Measurements from ENCODE around the gene LYRM9. TPM values are rescaled to one million over a fixed set of nuclear protein-coding genes. Genes with fewer than 3 reads are reported as not detected.

LYRM9 gene
- total RNA-seq, 2 donors from 2014 or later, result 2.7 to 2.9 TPM

DNA sequence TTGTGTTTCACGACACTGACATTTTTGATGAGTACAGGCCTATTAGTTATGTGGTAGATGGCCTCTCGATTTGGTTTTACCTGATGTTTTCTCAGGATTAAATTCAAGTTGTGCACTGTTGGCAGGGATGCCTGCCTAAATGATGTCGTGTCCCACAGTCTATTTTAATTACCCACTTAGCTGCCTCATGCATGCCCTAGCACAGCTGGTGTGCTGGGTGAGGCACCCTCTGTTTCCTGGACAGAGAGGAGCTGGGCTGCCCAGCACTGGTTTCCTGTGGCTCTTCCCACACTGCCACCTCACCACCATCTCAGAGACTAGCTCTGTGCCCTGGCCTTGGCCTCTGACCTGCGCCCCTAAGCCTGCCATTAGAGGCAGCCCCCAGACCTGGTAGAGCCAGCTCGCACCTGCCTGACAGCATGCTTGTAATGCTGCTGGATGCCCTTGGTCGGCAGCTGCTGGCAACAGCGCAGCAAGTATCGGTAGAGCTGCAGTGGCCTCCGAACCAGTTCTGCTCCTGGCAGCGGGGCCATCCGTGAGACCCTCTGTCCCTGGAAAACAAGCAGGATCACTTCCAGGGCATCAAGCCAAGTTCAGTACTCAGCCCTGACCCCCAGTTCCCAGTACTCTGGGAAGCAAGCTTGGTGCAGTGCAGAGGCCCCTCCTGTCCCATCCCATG is 10.9 kb downstream of the LYRM9 start:
- no peak overlapping the region for H3K4me3 ChIP-seq
- no peaks in the 10 kb centered on the region for H3K9me3 ChIP-seq
- intact Hi-C loops (cut with DNase I), result no loop called here
- H3K27ac ChIP-seq, result no peak overlapping the region
- DNase-seq, result no peak
- H3K36me3 ChIP-seq, result no peaks in the 10 kb centered on the region
- TF ChIP-seq, protein P1, sequence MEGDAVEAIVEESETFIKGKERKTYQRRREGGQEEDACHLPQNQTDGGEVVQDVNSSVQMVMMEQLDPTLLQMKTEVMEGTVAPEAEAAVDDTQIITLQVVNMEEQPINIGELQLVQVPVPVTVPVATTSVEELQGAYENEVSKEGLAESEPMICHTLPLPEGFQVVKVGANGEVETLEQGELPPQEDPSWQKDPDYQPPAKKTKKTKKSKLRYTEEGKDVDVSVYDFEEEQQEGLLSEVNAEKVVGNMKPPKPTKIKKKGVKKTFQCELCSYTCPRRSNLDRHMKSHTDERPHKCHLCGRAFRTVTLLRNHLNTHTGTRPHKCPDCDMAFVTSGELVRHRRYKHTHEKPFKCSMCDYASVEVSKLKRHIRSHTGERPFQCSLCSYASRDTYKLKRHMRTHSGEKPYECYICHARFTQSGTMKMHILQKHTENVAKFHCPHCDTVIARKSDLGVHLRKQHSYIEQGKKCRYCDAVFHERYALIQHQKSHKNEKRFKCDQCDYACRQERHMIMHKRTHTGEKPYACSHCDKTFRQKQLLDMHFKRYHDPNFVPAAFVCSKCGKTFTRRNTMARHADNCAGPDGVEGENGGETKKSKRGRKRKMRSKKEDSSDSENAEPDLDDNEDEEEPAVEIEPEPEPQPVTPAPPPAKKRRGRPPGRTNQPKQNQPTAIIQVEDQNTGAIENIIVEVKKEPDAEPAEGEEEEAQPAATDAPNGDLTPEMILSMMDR (IDR thresholded peaks at IDR 0.05), result no peak
- H3K27me3 ChIP-seq, result no peaks in the 10 kb centered on the region
- no peak overlapping the region for H3K9ac ChIP-seq (ENCODE audit: low read depth in 2 of 2, low read length in 2 of 2)
- no peaks in the 10 kb centered on the region for H3K4me1 ChIP-seq

- TF ChIP-seq, protein P1 (IDR thresholded peaks at IDR 0.05), result peak; percentile 81
- no peak overlapping the region for H3K9ac ChIP-seq (ENCODE audit: low read depth in 2 of 2, low read length in 2 of 2)
- intact Hi-C loops (cut with DNase I), result loop anchor here (2.0 to 5.0 kb wide), 3 partner anchors 75 to 228 kb away; no protein-coding TSS in a partner anchor
- peak; percentile 87 for DNase-seq
- no peaks in the 10 kb centered on the region for H3K36me3 ChIP-seq
- H3K4me1 ChIP-seq, result no peaks in the 10 kb centered on the region
- no peaks in the 10 kb centered on the region for H3K9me3 ChIP-seq
- H3K27me3 ChIP-seq, result no peaks in the 10 kb centered on the region
- no peak overlapping the region for H3K4me3 ChIP-seq
- no peak overlapping the region for H3K27ac ChIP-seq
These were observed 13.1 kb downstream of the LYRM9 start for GRCh38 chr17:27879987-27880608.

DNA sequence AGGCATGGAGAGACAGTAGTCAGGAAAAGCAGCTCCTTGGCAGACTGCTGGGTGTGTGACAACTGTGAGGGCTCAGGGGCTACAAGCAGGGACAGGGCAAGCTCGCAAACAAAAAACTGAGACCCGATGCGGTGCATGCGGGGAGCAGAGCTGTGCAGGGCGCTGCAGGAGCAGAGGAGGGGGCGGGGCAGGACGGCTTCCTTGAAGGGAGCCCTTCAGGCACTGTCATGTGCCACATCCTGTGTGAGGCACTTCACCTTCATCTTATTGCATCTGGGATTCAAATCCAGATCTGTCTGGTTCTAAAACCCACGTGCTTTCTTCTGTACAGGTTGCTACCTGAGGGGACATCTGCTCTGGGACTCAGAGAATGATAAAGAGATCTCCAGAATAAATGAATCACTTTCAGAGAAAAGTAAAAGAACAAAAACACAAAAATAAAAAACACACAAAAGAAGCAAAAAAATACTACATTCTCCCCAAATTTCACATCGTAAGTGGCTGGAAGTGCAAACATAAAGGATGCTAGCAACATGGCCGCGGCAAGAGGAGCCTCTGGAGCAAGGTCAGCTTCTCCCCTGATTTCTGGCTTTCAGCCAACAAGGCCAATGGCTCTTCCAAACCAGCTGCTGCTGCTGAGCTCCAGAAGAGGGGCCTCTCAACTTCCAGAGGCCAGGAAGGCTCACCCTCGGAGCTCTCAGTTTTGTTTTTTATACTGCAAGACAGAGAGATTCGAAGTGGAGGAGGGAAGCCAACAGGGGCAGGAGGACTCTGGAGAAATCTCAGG is 14.2 kb downstream of the LYRM9 start:
- Histone ChIP-seq H3K9ac (ENCODE audit: low read depth in 2 of 2, low read length in 2 of 2) (no peak overlapping the region), H3K9me3 (no peaks in the 10 kb centered on the region), H3K27ac (no peak overlapping the region), H3K4me1 (no peaks in the 10 kb centered on the region), H3K27me3 (no peaks in the 10 kb centered on the region), H3K4me3 (no peak overlapping the region), H3K36me3 (no peaks in the 10 kb centered on the region)
- intact Hi-C loops (cut with DNase I), result loop anchor here (2.0 to 5.0 kb wide), 2 partner anchors 118 to 227 kb away; no protein-coding TSS in a partner anchor
- DNase-seq, result no peak
- TF ChIP-seq, protein P1 (IDR thresholded peaks at IDR 0.05), result no peak

DNA sequence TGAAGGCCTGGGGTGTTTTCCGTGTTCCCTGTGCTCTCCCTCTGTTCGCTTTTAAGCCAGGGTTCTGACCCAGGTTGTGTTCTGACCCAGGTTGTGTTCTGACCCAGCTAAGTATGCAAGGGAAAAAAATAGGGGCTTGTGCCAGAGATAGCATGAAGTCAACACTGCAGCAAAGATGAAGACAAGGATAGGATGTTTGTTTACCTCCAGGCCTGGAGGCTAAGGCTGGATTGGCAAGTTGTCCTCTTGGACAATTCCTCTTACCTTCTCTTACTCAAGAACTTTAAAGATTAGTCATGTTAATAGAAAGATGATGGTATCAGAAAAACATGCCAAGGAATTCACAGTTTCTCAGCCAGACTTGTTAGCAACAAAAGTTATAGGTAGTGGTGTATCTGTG is 19.4 kb downstream of the LYRM9 start:
- H3K9ac ChIP-seq (ENCODE audit: low read depth in 2 of 2, low read length in 2 of 2), result no peak overlapping the region
- no peak overlapping the region for H3K4me3 ChIP-seq
- H3K27me3 ChIP-seq, result no peaks in the 10 kb centered on the region
- TF ChIP-seq, protein P1 (IDR thresholded peaks at IDR 0.05), result no peak
- H3K9me3 ChIP-seq, result no peaks in the 10 kb centered on the region
- intact Hi-C loops (cut with DNase I), result no loop called here
- H3K27ac ChIP-seq, result no peak overlapping the region
- H3K4me1 ChIP-seq, result no peaks in the 10 kb centered on the region
- no peaks in the 10 kb centered on the region for H3K36me3 ChIP-seq
- no peak for DNase-seq

GRCh38 chr17:27873211-27873610 is 20.0 kb downstream of the LYRM9 start:
- H3K36me3 ChIP-seq, result no peaks in the 10 kb centered on the region
- no peaks in the 10 kb centered on the region for H3K27me3 ChIP-seq
- no peak for DNase-seq
- H3K27ac ChIP-seq, result no peak overlapping the region
- no peaks in the 10 kb centered on the region for H3K9me3 ChIP-seq
- TF ChIP-seq, protein P1 (IDR thresholded peaks at IDR 0.05), result no peak
- no peak overlapping the region for H3K9ac ChIP-seq (ENCODE audit: low read depth in 2 of 2, low read length in 2 of 2)
- H3K4me1 ChIP-seq, result no peaks in the 10 kb centered on the region
- no peak overlapping the region for H3K4me3 ChIP-seq
- intact Hi-C loops (cut with DNase I), result no loop called here

Measured in colonic mucosa (tissue), 4 donors.